Left ventricle myocardium inferior (tissue), 1 donor: ENCODE data around the gene SEMA6B. TPM values are rescaled to one million over a fixed set of nuclear protein-coding genes. Genes with fewer than 3 reads are reported as not detected.

ENCODE experiments used
- DNase-seq: peaks from one replicate; pipeline ENCODE4 v3.0.0-alpha.2; 2020
- H3K27ac ChIP-seq: fragments of 200-600 bp; replicated peaks from 2 replicates; pipeline ENCODE4 v1.8.0; 2021
- H3K27me3 ChIP-seq: fragments of 200-600 bp; 2 replicates; pipeline ENCODE4 v1.8.0; 2021; ENCODE audit warnings: low read depth
- H3K36me3 ChIP-seq: fragments of 200-600 bp; 2 replicates; pipeline ENCODE4 v1.8.0; 2021
- H3K4me1 ChIP-seq: fragments of 200-600 bp; 2 replicates; pipeline ENCODE4 v1.8.0; 2021
- H3K4me3 ChIP-seq: fragments of 200-600 bp; 2 replicates; pipeline ENCODE4 v1.8.0; 2021; ENCODE audit warnings: mild to moderate bottlenecking, moderate library complexity
- H3K9me3 ChIP-seq: fragments of 200-600 bp; replicated peaks from 2 replicates; pipeline ENCODE4 v1.8.0; 2021
- CTCF ChIP-seq: fragments of 200-600 bp; IDR thresholded peaks from 2 replicates; pipeline ENCODE4 v1.8.0; 2021; ENCODE audit warnings: antibody characterized with exemption, mild to moderate bottlenecking, borderline replicate concordance
- intact Hi-C: fragments of 100-400 bp; cut with micrococcal nuclease; formaldehyde crosslinking; loops from one replicate; pipeline ENCODE4 v1.11.0; 2022
- total RNA-seq: library from RNA; stranded (reverse); fragmentation: NEBNext Ultra II Directional; extraction: Animal tissue kit (Norgen Biotek cat#: 25700); gene quantifications from one replicate; pipeline ENCODE4 v1.2.1, GENCODE V29; 2021
- donor health status: DM: no; HTN: yes; CAD: no; lungs with severe emphysema.

Gene SEMA6B
- total RNA-seq, 1 donor from 2014 or later, result 7.2 TPM

- TF ChIP-seq CTCF, result no peak
- no peak for DNase-seq
- Histone ChIP-seq H3K27ac (no peak within 1 kb of the TSS), H3K9me3 (peaks cover 16% of the 10 kb centered on the region), H3K4me3 (no peak within 1 kb of the TSS), H3K27me3 (peaks cover 39% of the 10 kb centered on the region), H3K36me3 (no peaks in the 10 kb centered on the region), H3K4me1 (peaks cover 25% of the 10 kb centered on the region)
- intact Hi-C loops, result no loop called here
Observed at GRCh38 chr19:4539693-4540581, 19.5 kb downstream of the SEMA6B start, which contains the start of gene LRG1. TSS of gene LRG1 (minus strand) at chr19:4540036. CDS start at chr19:4540013, 23 bp downstream.

GRCh38 chr19:4539169-4539692, 20.3 kb downstream of the SEMA6B start:
- DNase-seq, result no peak
- Histone ChIP-seq H3K27me3 (peaks cover 42% of the 10 kb centered on the region), H3K4me1 (peaks cover 32% of the 10 kb centered on the region), H3K9me3 (peaks cover 16% of the 10 kb centered on the region), H3K27ac (no peak overlapping the region), H3K36me3 (no peaks in the 10 kb centered on the region), H3K4me3 (no peak overlapping the region)
- TF ChIP-seq CTCF, result no peak
- intact Hi-C loops, result no loop called here

GRCh38 chr19:4538601-4538954, 20.9 kb downstream of the SEMA6B start:
- intact Hi-C loops, result no loop called here
- Histone ChIP-seq H3K4me1 (peaks cover 32% of the 10 kb centered on the region), H3K4me3 (no peak overlapping the region)

GRCh38 chr19:4537953-4538600, 21.4 kb downstream of the SEMA6B start:
- DNase-seq, result no peak
- no peaks in the 10 kb centered on the region for H3K36me3 ChIP-seq
- intact Hi-C loops, result no loop called here
- no peak overlapping the region for H3K27ac ChIP-seq
- H3K9me3 ChIP-seq, result peaks cover 16% of the 10 kb centered on the region
- peaks cover 32% of the 10 kb centered on the region for H3K4me1 ChIP-seq
- no peak overlapping the region for H3K4me3 ChIP-seq
- TF ChIP-seq CTCF, result no peak
- peaks cover 42% of the 10 kb centered on the region for H3K27me3 ChIP-seq

More at GRCh38 chr19:4538601-4538954, 20.9 kb downstream of the SEMA6B start:
- DNase-seq, result no peak
- Histone ChIP-seq H3K9me3 (peaks cover 16% of the 10 kb centered on the region), H3K27ac (no peak overlapping the region), H3K36me3 (no peaks in the 10 kb centered on the region), H3K27me3 (peaks cover 42% of the 10 kb centered on the region)
- no peak for TF ChIP-seq CTCF

- Histone ChIP-seq H3K36me3 (no peaks in the 10 kb centered on the region), H3K27me3 (peaks cover 42% of the 10 kb centered on the region), H3K27ac (peak overlapping the region; percentile 53), H3K4me3 (no peak overlapping the region), H3K9me3 (peaks cover 16% of the 10 kb centered on the region), H3K4me1 (peaks cover 32% of the 10 kb centered on the region)
- DNase-seq, result no peak
- intact Hi-C loops, result no loop called here
- no peak for TF ChIP-seq CTCF
Observed at GRCh38 chr19:4536798-4537197, 22.7 kb downstream of the SEMA6B start.
